GM18508 (cell line): ENCODE measurements around the gene LSM3.

ENCODE experiments used
- ATAC-seq: cut with Tn5 transposase; IDR thresholded peaks from one replicate; pipeline ENCODE4 v1.9.1; 2021; ENCODE audit warnings: moderate number of reproducible peaks; ENCODE audit not compliant: insufficient read depth, unreplicated experiment

The LSM3 gene

DNA sequence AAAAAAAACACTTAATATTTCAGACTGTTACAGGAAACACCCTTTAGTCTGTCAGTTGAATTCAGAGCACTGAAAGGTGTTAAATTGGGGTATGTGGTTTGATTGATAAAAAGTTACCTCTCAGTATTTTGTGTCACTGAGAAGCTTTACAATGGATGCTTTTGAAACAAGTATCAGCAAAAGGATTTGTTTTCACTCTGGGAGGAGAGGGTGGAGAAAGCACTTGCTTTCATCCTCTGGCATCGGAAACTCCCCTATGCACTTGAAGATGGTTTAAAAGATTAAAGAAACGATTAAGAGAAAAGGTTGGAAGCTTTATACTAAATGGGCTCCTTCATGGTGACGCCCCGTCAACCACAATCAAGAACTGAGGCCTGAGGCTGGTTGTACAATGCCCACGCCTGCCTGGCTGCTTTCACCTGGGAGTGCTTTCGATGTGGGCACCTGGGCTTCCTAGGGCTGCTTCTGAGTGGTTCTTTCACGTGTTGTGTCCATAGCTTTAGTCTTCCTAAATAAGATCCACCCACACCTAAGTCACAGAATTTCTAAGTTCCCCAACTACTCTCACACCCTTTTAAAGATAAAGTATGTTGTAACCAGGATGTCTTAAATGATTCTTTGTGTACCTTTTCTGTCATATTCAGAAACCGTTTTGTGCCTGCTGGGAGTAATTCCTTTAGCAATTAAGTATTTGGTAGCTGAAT is 35.9 kb upstream of the LSM3 start:
- ATAC-seq: no peak

GRCh38 chr3:14143271-14144225 is 35.1 kb upstream of the LSM3 start:
- ATAC-seq: no peak

GRCh38 chr3:14144423-14145075 is 34.1 kb upstream of the LSM3 start:
- peak; percentile 90 for ATAC-seq

GRCh38 chr3:14145236-14145635 is 33.4 kb upstream of the LSM3 start:
- no peak for ATAC-seq

DNA sequence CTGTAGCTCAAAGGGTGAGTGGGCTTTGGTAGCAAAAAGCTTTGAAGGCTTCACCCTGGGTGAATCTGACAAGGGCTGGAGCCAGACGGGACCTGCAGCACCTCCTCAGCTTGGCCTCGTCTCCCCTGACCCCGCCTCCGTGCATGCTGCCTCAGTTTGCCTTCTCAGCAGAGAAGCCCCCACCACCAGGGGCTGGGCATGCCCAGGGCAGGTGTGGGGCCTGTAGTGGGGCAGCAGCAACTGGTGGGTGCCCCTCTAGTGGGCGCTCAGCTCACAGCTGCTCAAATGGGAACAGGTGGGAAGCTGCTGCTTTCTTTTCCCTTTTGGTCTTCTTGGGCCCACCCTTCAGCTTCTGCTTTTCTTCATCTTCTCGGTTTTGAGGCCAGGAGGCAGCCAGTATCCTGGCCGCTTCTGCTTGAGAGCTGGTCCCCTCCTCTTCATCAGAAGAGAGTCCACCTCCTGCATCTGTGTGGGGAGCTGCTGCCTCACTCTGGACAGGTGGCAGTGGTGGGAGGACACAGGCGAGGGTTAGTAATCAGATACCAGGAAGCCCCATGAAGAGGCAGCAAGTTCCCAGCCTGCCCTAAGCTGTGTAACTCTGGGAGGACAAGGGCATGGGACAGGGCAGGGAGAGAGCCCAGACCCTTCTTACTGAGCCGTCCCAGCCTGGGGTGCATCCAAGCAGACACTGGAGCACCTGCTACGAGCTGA is 32.8 kb upstream of the LSM3 start:
- ATAC-seq: no peak

GRCh38 chr3:14146381-14147065 is 32.1 kb upstream of the LSM3 start:
- ATAC-seq: no peak

DNA sequence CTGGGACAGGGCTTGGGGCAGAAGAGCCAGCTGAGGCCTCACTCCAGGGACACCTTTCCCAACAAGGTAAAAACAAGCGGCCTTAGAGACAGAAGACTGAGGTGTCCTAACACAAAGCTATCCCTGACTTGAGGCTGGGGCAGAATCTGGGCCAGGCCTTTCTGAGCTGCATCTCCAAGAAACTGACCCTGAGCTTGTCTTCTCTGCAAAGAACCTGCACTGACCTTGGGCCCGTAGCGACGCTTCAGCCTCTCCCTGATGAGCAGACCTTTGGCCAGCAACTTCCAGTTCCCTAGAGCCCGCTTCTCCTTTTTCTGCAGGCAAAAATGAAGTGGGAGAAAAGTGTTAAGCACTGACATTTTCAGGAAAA is 31.6 kb upstream of the LSM3 start:
- no peak for ATAC-seq

GRCh38 chr3:14147617-14148016 is 31.0 kb upstream of the LSM3 start:
- ATAC-seq: no peak

- no peak for ATAC-seq
Observed at GRCh38 chr3:14148041-14148985, 30.3 kb upstream of the LSM3 start.

- no peak for ATAC-seq
Observed at GRCh38 chr3:14150078-14150477, 28.5 kb upstream of the LSM3 start.

GRCh38 chr3:14150491-14151230 is 28.0 kb upstream of the LSM3 start:
- no peak for ATAC-seq

DNA sequence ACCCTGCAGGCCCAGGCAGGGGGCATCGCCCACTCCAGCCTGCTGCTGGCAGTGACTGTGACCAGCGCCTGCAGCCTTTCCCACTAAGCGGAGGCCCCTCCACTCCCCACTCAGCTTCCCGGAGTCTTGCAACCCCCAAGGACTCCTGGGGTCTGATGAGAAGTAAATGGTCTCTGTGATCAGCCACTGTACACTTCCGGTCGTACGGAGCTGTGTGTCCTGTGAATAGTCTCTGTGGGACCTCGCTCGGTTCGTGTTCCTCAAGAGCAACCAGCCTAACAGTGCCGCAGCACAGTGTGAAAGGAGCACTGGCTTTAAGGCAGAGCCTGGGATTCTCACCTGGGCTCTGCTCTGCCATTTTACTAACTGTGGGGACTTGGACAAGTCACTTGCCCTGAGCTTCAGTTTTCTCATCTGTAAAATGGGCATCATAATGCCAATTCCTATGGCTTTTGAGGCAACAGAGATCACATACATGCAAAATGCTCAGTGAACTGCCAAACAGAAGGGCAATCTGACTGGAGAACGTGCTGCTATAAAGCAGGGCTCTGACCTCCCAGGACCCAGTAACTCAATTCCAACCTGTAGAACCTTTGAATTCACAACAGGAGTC is 27.0 kb upstream of the LSM3 start:
- ATAC-seq: no peak

GRCh38 chr3:14152233-14152962 is 26.2 kb upstream of the LSM3 start:
- ATAC-seq: no peak

- ATAC-seq: no peak
Observed at GRCh38 chr3:14152963-14153355, 25.7 kb upstream of the LSM3 start.

DNA sequence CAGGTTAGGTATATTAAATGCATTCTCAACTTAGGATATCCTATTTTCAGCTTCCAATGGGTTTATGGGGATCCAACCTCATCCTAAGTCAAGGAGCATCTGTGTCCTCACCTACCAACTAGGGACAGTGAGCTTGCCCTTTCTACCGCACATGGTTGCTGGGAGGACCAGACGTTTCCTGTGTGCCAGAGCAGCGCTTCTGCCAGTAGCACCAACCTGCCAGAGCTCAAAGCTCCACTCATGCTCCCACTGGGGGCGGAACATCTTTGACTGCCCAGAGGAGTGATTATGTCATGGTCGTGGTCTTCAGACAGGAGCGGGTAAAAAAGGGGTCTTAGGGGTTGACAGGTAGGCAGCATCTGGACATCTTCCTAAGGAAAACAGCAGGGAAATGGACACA is 25.0 kb upstream of the LSM3 start:
- no peak for ATAC-seq

DNA sequence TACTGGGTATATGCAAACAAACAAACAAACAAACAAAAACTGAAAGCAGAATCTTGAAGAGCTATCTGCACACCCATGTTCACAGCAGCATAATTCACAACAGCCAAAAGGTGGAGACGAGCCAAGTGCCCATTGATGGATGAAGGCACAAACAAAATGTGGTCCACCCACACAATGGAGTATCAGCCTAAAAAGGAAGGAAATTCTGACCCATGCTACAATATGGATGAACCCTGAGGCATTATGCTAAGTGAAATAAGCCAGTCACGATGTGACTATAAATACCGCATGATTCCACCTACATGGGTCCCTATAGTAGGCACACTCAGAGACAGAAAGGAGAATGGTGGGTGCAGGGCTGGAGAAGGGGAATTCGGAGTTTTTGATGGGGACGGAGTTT is 24.3 kb upstream of the LSM3 start:
- ATAC-seq: no peak

DNA sequence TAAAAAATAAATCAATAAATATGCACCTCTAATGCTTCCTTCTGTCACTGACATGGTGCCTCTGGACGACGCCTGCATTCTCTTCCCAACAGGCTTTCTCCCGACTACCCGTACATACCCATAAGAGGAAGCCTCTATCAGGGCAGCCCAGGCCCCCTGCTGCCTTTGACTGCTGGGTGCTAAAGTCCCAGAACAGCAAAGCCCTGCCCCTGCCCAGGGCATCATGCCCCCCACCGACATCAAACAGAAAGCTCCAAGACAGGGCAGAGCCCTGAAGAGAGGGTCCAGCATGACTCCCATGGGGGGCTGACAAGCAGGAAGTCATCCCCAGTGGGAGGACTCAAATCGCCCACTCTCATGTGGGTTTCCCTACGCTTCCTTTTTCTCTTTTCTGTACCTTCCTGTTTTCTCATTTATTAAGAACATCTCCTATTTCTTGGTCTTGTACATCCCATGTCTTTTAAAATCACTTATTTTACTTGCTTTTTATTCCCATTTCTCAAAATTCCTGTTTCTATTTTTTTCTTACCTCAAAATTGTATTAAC is 23.6 kb upstream of the LSM3 start:
- no peak for ATAC-seq
